HTR-8/SVneo (cell line): ENCODE measurements around the gene ALDOC.
A peak's percentile ranks its signal among the peaks of the same experiment; 100 is the strongest.
"Not testable (repeated sequence)": the region's sequence is repeated elsewhere in the genome, so short reads cannot be mapped to it uniquely, and the experiment has no call there.

ENCODE experiments used
- DNase-seq: peaks from one replicate; pipeline ENCODE4 v3.0.0; 2011; ENCODE audit warnings: low spot score, mixed read lengths; ENCODE audit not compliant: insufficient read length
- FAIRE-seq: peaks from 2 replicates; lab custom pipeline; 2011; peaks lifted over from hg19 to GRCh38; lab: Jason Lieb, UNC

Gene ALDOC

GRCh38 chr17:28584434-28584833 lies 7.7 kb upstream of the ALDOC start:
- no peak for DNase-seq

GRCh38 chr17:28582513-28582912 lies 5.8 kb upstream of the ALDOC start:
- no peak for DNase-seq
- FAIRE-seq = no peak

More at GRCh38 chr17:28584434-28584833, 7.7 kb upstream of the ALDOC start:
- FAIRE-seq = no peak

- no peak for DNase-seq
- FAIRE-seq = peak; percentile 52
Observed at GRCh38 chr17:28580959-28581358, 4.3 kb upstream of the ALDOC start.

GRCh38 chr17:28579526-28579925 lies 2.8 kb upstream of the ALDOC start:
- DNase-seq (no peak), FAIRE-seq (no peak)

- DNase-seq (no peak), FAIRE-seq (no peak)
Observed at GRCh38 chr17:28578246-28579195, 1.8 kb upstream of the ALDOC start.

- FAIRE-seq (no peak), DNase-seq (no peak)
Observed at GRCh38 chr17:28577466-28577824, 750 bp upstream of the ALDOC start.

- not testable (repeated sequence) for DNase-seq, FAIRE-seq
Observed at GRCh38 chr17:28576016-28576415, 679 bp downstream of the ALDOC start.

- DNase-seq (no peak), FAIRE-seq (no peak)
Observed at GRCh38 chr17:28575126-28575795, 1.4 kb downstream of the ALDOC start.

GRCh38 chr17:28574526-28574925 lies 2.2 kb downstream of the ALDOC start:
- FAIRE-seq (no peak), DNase-seq (no peak)

- no peak for FAIRE-seq
- DNase-seq = no peak
Observed at GRCh38 chr17:28573966-28574480, 2.7 kb downstream of the ALDOC start.

- no peak for FAIRE-seq
- no peak for DNase-seq
Observed at GRCh38 chr17:28573521-28573920, 3.2 kb downstream of the ALDOC start.

- FAIRE-seq = no peak
- DNase-seq = no peak
Observed at GRCh38 chr17:28573040-28573380, 3.7 kb downstream of the ALDOC start.

GRCh38 chr17:28572259-28573039 lies 4.2 kb downstream of the ALDOC start:
- DNase-seq (no peak), FAIRE-seq (no peak)

GRCh38 chr17:28571361-28572122 lies 5.2 kb downstream of the ALDOC start, which contains the start of gene PIGS:
PIGS (minus strand) TSS chr17:28571524; CDS start chr17:28571496, 28 bp downstream.
- DNase-seq (peak; percentile 99), FAIRE-seq (peak; percentile 92)

- FAIRE-seq = no peak
- DNase-seq = peak; percentile 45
Observed at GRCh38 chr17:28570716-28571360, 5.9 kb downstream of the ALDOC start.

GRCh38 chr17:28569446-28569845 lies 7.2 kb downstream of the ALDOC start:
- no peak for FAIRE-seq
- no peak for DNase-seq

GRCh38 chr17:28567604-28568003 lies 9.1 kb downstream of the ALDOC start:
- no peak for FAIRE-seq
- DNase-seq = no peak

- FAIRE-seq (no peak), DNase-seq (peak; percentile 66)
Observed at GRCh38 chr17:28563475-28563874, 13.2 kb downstream of the ALDOC start.

- DNase-seq = no peak
- FAIRE-seq = no peak
Observed at GRCh38 chr17:28555022-28555421, 21.7 kb downstream of the ALDOC start.
